ENCODE data around the gene NAA20.
"Not testable (repeated sequence)": the region's sequence is repeated elsewhere in the genome, so short reads cannot be mapped to it uniquely, and the experiment has no call there.

NAA20 gene

DNA sequence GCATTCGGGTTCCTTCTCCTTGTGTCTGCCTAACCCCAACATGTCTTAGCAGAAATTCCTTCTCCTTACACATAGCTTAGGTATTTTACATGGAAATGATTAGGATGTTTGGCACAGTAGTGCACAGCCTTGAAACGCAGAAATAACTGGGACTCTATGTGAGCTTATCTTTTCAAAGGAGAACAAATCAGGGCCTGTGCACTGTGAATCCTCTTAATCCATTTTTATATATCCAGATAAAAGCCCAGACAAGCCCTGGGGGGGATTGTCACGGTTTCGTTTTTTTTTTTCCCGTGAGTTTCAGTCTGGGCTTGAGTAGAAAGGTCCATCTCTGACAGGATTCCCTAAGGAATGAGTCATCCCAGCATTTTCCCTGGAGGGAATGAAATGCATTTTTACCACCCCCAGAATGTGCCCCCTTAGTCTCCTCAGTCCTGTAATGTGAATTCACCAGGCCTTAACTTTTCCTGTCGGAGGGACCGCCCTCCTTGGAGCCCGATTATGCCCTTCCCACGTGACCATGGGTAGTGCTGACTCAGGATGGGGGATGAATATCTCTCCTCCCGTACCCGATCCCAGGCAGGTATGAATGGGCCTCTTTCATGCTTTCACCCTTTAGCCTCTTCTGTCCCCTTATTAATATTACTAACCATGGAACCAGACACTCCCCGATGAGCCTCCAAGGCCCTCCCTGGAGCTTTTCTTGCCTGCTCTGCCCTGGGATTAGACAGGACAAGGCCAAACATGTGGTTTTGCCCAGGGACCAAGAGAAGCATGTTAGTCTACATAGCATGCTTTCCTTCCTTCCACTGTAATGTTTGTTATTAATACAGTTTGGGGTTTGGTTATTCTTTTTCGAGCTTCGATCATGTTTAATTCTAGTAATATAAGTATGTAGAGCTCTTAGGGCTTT, 23.9 kb upstream of the NAA20 start:
- no peak for DNase-seq

DNA sequence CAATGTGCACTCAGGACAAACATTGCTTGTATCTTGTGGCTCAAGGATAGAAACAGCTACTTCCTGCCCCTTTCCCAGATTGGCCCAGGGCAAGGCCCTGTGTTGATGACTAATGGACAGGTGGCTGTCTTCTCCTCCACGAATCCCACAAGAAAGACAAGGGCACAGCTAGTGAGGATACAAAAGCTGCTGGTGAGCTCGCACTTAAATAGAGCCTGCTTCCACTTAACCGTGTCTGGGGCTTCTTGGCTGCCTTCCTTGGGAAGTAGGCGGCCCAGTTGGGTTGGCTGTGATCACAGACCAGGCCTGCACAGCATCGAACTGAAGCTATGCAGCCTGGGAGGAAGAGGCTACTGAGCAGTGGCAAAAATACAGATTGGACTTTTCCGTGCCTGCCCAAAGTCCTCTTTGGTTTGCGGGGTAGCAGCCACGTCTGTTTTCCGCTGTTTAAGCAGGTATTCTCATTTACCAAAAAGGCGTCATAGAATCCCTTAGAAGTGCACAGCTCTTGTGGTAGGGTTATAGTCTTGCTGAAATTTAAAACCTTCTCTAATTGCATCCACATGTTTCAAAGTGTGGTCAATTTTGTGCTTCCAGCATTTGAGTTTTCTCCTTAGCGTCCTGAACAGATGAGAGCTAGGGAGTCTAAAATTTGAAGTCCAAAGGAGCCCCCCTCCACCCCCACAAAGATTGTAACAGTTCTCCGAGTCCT, 23.0 kb upstream of the NAA20 start:
- no peak for DNase-seq

DNA sequence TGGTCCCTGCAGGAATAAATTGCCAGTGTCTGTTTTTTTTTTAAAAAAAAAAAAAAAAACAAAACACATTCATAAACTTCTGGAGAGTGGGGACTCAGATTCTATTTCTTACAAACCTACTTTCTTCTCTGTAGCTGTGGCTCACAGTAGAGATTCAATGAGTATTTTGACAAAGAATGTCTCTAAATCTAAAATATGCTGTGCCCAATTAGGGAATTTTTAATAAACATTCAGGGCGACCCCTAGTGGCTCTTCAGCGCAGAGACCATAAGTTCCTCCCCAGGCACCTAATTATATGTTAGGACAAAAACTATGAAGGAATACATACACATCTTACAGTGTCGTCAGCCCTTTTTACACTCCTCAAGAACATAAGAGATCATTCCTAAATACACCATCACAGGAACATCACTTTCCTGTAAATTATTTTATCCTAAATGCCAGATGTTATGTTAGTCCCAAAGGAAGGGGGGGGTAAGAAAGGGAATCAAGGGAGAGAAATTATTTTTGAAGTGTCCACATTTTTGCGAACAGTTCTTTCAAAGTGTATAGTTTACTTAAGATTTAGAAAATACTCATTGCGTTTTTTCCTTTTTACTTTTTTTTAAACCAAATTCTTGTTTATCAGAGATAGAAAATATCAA, 21.8 kb upstream of the NAA20 start:
- DNase-seq: peak; percentile 53

DNA sequence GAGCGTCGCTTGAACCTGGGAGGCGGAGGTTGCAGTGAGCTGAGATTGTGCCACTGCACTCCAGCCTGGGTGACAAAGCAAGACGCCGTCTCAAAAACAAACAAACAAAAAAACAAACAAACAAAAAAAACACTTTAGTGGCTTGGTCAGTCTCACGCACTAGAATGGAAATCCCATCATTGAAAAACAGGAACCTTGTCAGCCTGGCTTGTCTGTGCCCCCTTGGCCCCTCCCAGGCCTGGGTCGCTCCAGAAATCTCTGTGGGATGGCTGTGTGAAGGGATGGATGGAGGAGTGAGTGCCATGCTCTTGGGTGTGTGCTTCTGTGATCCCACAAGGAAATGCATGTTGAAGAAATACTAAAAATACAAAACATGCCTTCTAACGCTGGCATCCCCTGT, 20.9 kb upstream of the NAA20 start:
- no peak for DNase-seq

DNA sequence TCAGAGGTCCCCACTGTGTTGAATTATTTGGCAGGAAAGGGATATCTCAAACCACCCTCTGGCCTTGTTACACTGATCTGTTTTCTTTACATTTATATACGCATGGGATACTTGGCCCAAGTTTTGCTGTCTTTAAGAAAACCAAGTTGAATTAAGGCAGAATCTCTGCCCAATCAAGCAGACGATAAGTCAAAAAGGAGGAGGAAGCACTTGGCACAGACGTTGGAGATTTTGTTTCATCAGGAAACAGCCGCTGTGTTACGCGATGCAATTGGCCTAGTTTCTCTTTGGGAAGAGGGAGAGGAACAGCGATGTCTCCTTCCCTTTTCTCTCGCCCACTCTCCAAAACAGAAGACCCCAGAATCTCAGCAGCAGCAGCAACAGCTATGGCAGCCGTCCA, 20.2 kb upstream of the NAA20 start:
- no peak for DNase-seq

DNA sequence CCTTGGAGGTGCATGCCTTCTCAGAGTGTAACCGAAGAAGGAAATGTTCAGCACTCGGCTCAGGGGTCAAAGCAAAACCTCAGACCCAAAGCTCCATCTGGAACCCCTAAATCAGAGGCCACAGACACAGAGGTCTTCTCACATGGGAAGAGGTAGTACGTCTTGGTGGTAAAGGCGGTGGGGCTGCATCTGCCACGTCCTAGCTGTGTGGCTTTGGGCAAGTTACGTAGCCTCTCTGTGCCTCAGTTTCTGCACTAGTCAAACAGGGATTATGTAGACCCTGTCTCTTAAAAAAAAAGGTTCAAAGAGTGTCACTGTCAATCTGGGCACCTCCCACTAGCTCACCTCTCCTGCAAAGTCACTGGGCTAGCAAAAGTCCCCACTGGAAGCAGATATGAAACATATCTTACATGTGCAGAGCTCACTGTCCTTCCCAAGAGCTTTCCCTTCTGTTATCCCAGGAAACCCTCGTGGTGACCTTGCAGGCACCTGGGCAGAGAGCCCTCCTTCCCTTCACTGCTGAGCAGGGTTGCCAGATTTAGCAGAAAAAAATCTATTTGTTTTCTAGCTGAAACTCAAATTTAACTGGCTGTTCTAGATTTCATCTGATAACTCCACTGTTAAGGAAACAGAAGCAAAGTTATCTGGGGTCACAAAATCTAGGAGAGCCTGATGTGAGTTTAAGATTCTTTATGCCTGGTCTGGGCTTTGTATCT, 18.0 kb upstream of the NAA20 start:
- no peak for DNase-seq

DNA sequence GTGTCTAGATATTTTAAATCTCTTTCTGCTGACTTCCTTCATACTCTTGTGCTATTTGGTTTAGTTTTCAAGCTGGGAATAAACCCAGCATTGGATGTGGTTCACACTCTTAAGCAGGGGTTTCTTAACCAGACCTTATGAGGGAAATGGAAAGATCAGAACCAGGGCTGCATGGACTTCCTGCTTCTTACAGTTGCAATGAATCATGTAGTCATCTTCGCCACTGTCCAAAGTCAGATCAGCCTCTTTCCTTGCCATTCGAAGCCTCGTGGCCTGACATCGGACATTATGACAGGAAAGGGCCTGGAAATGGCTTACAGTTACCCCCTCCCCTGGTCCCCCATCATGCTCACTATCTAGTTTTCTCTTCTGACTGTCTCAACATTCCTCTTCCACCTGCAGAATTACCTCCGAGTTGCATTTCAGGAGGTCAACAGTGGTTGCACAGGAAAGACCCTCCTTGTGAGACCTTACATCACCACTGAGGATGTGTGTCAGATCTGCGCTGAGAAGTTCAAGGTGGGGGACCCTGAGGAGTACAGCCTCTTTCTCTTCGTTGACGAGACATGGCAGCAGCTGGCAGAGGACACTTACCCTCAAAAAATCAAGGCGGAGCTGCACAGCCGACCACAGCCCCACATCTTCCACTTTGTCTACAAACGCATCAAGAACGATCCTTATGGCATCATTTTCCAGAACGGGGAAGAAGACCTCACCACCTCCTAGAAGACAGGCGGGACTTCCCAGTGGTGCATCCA, 16.8 kb upstream of the NAA20 start:
- no peak for DNase-seq

DNA sequence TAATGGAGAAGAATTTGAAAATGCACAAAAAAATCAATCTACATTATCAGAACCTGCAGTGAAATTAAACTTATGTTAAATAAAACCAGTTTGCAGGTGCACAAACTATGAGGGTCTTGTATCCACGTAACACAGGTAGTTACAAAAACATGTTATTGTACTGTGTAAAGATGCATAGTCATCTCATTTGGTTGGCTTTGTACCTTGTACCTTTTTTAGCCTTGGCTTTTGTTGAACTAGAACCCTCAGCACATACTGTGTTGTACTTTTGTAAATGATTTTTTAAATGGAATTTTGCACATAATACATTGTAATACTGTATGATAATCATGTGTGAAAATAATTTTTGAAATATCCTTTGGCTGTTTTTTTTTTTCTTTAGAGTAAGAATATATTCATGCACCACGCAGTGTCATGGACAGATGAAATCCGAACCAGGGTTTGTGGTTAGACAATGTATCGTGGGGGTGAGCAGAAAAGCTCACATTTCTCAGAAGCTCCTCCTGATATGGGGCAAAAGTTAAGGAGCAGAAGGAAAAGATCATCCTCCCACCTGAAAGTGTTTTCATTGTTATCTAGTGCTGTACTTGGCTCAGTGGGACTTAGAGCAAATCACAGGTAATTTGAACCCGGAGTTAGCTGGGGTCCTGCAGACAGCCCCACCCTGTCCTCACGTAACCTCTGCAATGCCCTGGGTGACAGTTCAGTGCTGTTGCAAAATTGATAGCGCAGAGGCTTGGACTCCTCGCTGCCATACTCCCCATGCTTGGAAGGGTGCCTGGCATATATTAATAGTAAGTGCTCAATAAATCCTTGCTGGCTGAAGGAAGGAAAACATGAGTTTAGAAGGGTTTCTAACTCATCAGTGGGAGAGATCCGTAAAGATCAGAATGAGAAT, 14.8 kb upstream of the NAA20 start:
- DNase-seq: no peak

DNA sequence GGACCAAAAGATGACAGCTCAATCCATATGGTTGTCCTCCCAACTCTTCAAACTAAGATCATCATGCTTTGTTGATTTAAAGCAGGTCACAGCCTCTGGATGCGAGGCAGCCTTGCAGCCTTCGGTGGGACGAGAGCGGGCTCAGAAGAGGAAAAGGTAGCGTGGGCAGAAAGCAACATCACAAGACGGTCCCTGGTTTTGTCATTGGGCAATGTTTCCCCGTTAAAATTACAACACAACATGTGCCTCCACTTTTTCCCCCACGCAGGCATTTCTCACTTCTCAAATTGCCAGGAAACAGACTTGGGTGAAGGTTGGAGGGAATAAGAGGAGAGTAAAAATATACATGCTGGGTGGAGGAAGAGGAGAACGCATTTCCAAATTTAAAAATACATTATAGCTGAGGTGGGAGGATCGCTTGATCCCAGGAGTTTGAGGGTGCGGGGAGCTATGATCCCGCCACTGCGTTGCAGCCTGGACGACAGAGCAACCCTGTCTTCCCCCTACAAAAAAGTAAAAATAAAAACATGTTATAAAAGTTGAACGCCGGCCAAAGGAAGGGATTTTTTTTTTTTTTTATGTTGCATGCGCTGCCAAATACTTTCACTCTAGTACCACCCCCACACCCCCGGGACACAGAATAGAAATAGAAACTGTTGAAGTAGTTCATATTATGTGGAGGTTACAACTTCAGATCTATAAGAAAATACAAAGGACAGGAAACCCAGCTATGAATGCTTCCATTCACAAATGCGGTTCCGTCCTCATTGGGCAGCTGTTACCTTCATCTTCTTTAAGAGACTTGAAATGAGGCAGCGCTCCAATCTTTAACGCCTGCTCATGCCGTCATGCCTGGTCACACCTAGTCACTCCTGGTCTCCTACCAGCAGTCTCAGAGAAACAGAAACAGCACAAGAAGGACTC, 13.9 kb upstream of the NAA20 start:
- no peak for DNase-seq

DNA sequence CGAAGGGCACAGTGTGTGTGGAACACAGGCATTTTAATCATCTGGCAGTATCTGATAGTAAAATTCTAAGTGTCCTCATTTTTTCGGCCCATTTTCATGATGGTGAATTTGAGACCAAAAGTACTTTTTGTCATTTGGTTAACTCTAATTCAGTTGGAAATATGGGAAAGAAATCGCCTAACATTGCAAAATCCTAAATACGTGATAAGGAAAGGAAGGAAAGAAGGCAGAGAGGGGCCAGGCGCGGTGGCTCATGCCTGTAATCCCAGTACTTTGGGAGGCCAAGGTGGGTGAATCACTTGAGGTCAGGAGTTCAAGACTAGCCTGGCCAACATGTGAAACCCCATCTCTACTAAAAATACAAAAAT, 13.2 kb upstream of the NAA20 start:
- DNase-seq: not testable (repeated sequence)

DNA sequence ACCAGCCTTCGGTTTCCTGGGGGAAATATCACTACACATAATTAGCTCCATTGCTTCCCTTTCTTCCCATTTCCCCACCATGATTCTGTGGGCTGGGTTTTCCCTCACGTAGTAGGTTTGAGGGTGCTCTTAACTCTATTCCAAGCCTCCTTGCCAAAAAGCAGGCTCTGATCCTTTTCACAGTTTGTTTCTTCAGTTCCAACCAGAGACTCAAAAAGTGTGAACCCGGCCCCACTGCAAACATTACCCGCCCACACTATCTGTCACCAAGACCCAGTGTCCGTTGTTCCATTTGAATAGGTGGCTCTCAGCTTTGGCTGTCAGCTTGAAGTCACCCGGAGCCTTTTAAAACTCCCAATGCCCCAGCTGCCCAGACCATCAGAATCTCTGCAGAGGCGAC, 11.8 kb upstream of the NAA20 start:
- DNase-seq: no peak

DNA sequence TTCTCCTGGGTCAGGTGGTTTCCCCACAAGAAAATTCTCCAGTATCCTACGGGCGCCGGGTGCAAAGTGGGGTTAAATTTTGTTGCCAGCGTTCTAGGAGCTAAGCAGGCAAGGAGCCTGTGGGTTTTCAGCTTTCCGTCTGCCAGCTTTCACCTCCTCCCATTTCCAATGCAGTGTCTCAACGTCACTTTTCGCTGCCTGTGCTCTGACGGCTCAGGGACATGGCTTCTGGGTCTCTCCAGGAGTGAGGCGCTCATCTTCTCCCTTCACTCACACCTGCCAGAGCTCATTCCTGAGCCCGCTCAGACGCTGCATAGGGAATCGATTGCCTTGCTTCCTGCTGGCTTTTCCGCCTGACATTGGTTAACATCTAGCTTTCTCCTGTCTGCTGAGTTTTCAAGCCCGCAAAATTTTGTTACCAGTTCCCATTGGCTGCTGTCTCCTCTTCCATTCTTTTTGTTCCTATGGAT, 7.3 kb upstream of the NAA20 start:
- no peak for DNase-seq

DNA sequence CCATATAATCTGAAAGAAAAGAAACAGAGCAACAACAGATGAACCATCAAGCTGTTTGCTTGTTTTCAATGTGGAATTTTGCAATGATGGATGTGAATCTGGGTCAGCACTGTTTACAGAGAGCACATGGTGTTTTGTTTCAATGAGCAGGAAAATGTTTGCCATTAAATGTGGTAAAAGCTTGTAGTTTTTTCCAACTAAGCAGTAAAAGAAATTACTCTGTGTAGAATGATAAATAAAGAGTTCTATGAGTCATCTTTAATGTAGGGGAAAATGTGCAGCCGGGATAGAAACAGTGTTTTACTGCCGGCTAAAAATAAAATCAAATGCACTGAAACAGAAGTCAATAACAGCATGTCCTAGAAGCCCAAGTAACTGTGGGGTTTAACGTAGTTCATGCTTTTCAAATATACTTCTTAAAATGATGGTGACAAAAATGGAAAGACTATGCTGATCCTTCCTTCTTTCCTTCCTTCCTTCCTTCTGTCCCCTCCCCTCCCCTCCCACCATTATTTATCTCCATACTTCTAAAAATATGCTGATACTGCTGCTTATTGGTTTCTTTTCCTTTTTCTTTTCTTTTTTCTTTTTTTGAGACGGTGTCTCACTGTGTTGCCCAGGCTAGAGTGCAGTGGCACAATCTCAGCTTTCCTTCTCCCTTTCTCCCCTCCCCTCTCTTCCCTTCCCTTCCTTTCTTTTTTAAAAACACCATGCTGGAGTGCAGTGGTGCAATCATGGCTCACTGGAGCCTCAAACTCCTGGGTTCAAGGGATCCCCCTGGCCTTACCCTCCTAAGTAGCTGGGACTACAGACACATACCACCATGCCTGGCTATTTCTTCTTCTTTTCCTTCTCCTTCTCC, 6.3 kb upstream of the NAA20 start:
- DNase-seq: peak; percentile 38

DNA sequence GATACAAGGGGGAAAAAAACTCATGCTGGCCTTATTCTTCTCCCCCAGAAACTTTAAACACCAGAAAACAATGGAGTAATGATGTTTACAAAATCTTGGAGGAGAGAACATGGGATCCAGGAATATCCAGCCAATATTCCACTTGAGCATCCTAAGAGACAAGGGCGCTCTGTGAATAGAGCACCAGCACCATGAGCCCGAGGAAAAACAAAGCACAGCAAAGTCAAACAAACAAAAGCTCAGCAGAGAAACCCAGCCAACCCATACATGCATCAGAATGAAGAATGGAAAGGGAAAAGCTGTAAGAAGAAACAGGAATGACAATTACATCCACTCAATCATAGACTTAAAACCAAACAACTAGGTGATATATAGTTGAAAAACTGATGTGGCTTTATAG, 4.6 kb upstream of the NAA20 start:
- DNase-seq: no peak

DNA sequence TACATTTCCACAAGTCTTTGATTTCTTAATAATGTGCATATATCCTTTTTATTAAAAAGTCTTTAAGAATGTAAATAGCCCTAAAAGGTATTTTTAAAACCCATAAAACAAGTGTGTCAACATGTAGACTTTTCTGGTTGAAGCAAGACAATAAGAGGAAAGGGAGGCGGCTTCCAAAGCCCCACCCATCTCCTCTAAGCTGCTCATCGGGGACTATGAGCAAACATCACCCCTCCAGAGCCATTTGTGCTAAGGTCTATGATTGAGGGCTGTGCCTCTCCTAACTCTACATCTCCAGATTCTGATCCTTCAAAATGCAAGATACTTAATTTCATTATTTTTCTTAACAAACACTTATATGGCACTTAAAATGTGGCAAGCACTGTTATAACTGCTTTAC, 2.5 kb upstream of the NAA20 start:
- peak; percentile 4 for DNase-seq

DNA sequence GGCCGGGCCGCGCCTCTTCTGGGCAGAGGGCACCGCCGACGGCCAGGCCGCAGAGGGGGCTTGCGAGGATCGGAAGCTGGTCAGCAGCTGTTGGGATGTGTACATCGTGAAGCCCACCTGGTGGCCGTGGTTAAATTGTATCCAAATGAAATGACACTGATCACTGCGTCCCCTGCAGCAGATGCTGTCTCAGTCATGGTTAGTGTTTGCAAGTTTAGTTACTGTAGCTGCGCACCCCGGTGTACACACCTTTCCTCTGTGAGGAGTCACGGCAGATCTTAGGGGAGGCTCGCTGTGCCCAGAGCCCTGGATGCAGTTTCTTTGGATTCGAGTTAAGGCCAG, 653 bp downstream of the NAA20 start:
- no peak for DNase-seq

DNA sequence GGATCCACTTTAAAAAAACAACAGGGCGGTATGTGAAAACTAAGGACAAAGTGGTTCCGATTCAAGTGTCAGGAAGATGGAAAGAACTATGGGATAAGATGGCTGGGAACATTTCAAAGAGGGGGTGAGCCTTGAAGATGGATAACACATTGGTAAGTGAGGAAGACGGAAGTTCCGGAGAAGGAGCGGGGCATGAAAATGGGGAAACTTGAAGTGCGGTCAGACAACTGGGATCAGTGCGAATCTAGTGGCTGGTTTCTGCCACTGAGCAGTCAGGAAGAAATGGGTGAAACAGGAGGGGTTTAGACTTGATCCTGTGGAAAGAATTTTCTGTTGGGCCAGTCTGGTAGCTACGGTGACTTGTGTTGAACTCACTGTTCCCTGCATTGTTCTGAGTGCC, 1.2 kb downstream of the NAA20 start:
- DNase-seq: no peak

DNA sequence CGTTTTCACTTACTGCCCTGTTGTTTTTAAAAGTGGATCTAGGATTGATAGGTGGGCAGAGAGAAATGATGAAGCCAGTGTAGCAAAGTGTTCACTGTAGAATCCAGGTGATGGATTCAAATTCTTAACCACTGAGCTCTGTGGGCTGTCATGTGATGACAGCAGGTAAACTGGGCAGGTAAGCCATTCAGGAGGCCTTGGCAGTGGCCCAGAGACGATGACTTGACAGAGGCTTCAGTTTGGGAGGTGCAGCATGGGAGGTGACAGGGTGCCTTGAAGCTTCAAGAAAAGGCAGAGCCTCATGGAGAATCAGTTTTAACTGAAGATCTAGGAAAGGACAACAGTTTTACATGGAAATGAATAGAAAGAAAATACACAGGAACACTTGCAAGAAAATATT, 2.0 kb downstream of the NAA20 start:
- no peak for DNase-seq

DNA sequence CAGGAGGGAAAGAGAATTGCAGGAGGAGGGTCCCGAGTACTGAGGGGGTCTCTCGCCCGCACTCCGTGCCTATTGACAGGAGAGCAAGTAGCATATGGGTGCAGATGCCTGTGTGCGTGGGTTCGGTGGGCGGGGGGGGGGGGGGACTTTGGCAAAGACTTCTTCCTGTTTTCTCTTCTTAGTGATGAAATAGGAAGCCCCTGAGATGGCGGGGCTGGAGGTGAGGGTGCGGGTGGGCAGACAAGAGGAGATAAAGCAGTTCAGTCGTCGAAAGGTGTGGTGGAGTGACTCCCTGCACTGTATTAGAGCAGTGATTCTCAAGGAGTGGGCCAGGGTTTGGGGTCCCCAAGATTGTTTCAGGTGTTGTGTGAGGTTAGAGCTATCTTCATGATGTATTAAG, 3.7 kb downstream of the NAA20 start:
- DNase-seq: no peak

All from NCI-H1436 (cell line).